Gastroesophageal sphincter (tissue), 3 donors: ENCODE results near the gene METAP1D.

Experiments used
- EP300 ChIP-seq: sonication (generic); formaldehyde crosslinking; IDR thresholded peaks from one replicate; pipeline ENCODE4 v1.6.1; 2017; ENCODE audit warnings: antibody characterized with exemption, mild to moderate bottlenecking
- POLR2A ChIP-seq, 2 donors: fragments of 450-650 bp; IDR thresholded peaks; one replicate each; pipeline ENCODE4 v1.6.1; 2017; ENCODE audit warnings: antibody characterized with exemption in 2 of 2, mild to moderate bottlenecking in 2 of 2, moderate library complexity in 1 of 2
- TF ChIP-seq, protein P1 (sequence below), 4 experiments: fragments of 200-600 bp in 2 of 4; fragments of 450-650 bp in 2 of 4; sonication (generic) in 1 of 4; IDR thresholded peaks; one replicate each; pipeline ENCODE4 v1.5.1; 2017 to 2019; ENCODE audit warnings: antibody characterized with exemption in 4 of 4, mild to moderate bottlenecking in 2 of 4, moderate library complexity in 2 of 4

GRCh38 chr2:172009823-172010222, 10.1 kb downstream of the METAP1D start:
- TF ChIP-seq, protein P1, sequence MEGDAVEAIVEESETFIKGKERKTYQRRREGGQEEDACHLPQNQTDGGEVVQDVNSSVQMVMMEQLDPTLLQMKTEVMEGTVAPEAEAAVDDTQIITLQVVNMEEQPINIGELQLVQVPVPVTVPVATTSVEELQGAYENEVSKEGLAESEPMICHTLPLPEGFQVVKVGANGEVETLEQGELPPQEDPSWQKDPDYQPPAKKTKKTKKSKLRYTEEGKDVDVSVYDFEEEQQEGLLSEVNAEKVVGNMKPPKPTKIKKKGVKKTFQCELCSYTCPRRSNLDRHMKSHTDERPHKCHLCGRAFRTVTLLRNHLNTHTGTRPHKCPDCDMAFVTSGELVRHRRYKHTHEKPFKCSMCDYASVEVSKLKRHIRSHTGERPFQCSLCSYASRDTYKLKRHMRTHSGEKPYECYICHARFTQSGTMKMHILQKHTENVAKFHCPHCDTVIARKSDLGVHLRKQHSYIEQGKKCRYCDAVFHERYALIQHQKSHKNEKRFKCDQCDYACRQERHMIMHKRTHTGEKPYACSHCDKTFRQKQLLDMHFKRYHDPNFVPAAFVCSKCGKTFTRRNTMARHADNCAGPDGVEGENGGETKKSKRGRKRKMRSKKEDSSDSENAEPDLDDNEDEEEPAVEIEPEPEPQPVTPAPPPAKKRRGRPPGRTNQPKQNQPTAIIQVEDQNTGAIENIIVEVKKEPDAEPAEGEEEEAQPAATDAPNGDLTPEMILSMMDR (IDR thresholded peaks at IDR 0.05) = no peak
- TF ChIP-seq EP300 (no peak), POLR2A (IDR thresholded peaks at IDR 0.05) (no peak)
